ENCODE measurements around the gene LOXL1. TPM values are rescaled to one million over a fixed set of nuclear protein-coding genes. Genes with fewer than 3 reads are reported as not detected.

The LOXL1 gene
- polyA plus RNA-seq, 1 donor (not counting 4 experiments of a cell fraction or from before 2014, with no cell fraction given): 8.8 TPM

DNA sequence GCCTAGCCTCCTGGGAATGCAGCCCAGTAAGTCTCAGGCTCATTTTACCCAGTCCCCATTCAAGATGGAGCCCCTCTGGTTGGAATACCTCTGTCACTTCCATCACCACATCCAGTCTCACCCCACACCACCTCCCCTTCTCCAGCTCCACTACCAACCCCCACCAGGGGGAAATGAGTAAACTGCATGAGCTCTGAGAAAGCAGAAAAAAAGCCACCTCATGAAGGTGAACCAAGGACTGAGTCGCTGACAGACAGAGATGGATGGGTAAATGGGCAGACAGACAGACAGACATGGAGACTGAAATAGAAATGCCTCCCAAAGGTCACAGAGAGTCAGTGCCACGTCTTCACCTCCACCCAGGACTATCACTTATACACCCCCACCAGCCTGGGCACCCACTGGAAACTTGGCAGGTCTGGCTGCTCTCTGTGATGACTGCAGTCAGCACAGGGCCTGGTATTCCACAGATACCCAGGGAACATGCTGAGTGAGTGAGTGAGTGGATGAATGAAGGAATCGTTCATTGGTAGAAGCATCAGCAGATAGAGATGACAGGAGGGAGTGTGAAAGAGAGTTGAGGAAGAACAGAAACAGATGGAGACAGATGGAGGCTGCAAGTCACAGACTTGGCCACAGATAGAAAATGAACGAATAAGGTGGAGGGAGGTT lies 4.9 kb upstream of the LOXL1 start:
- Histone ChIP-seq H3K4me1 (ENCODE audit: control insufficient read depth, extremely low read depth, insufficient read depth, low read length) (peaks cover 23% of the 10 kb centered on the region), H3K4me3 (ENCODE audit: control insufficient read depth in 2 of 3, extremely low read depth in 1 of 3, insufficient read depth in 2 of 3, low read depth in 1 of 3, low read length in 3 of 3) (no peak overlapping the region), H3K9me1 (ENCODE audit: control insufficient read depth, extremely low read depth, insufficient read depth, low read length) (no peaks in the 10 kb centered on the region), H3K9ac (ENCODE audit: control insufficient read depth, extremely low read depth, insufficient read depth, low read length) (no peak overlapping the region), H3K9me3 (ENCODE audit: control insufficient read depth, low read depth, low read length) (no peaks in the 10 kb centered on the region), H3K36me3 (ENCODE audit: control insufficient read depth in 2 of 2, extremely low read depth in 1 of 2, insufficient read depth in 2 of 2, low read length in 2 of 2) (no peaks in the 10 kb centered on the region), H2AFZ (ENCODE audit: control insufficient read depth, low read length) (no peak overlapping the region), H3K27me3 (ENCODE audit: control insufficient read depth, extremely low read depth, insufficient read depth, low read length) (no peaks in the 10 kb centered on the region), H3K79me2 (ENCODE audit: control insufficient read depth, insufficient read depth, low read length) (no peaks in the 10 kb centered on the region), H3K27ac (ENCODE audit: control insufficient read depth, insufficient read depth, low read length) (no peak overlapping the region), H4K20me1 (ENCODE audit: control insufficient read depth, extremely low read depth, insufficient read depth, low read length) (no peaks in the 10 kb centered on the region), H3K4me2 (ENCODE audit: control insufficient read depth, extremely low read depth, insufficient read depth, low read depth, low read length) (no peak overlapping the region)
- FAIRE-seq: no peak
- TF ChIP-seq, protein P1, sequence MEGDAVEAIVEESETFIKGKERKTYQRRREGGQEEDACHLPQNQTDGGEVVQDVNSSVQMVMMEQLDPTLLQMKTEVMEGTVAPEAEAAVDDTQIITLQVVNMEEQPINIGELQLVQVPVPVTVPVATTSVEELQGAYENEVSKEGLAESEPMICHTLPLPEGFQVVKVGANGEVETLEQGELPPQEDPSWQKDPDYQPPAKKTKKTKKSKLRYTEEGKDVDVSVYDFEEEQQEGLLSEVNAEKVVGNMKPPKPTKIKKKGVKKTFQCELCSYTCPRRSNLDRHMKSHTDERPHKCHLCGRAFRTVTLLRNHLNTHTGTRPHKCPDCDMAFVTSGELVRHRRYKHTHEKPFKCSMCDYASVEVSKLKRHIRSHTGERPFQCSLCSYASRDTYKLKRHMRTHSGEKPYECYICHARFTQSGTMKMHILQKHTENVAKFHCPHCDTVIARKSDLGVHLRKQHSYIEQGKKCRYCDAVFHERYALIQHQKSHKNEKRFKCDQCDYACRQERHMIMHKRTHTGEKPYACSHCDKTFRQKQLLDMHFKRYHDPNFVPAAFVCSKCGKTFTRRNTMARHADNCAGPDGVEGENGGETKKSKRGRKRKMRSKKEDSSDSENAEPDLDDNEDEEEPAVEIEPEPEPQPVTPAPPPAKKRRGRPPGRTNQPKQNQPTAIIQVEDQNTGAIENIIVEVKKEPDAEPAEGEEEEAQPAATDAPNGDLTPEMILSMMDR (optimal IDR thresholded peaks at IDR 0.05 in 1 of 3, IDR thresholded peaks at IDR 0.05 in 1 of 3, conservative IDR thresholded peaks at IDR 0.05 in 1 of 3; ENCODE audit: extremely low read depth in 1 of 3, insufficient read depth in 2 of 3, low read length in 3 of 3): no peak
- TF ChIP-seq EZH2 (IDR thresholded peaks at IDR 0.05; ENCODE audit: low read length): no peak
- DNase-seq (ENCODE audit: low read depth, low spot score): no peak
- dilution Hi-C loops (cut with MboI; ENCODE audit: extremely low pct_ligation_motif_present, low sequenced_read_pairs): no loop called here

DNA sequence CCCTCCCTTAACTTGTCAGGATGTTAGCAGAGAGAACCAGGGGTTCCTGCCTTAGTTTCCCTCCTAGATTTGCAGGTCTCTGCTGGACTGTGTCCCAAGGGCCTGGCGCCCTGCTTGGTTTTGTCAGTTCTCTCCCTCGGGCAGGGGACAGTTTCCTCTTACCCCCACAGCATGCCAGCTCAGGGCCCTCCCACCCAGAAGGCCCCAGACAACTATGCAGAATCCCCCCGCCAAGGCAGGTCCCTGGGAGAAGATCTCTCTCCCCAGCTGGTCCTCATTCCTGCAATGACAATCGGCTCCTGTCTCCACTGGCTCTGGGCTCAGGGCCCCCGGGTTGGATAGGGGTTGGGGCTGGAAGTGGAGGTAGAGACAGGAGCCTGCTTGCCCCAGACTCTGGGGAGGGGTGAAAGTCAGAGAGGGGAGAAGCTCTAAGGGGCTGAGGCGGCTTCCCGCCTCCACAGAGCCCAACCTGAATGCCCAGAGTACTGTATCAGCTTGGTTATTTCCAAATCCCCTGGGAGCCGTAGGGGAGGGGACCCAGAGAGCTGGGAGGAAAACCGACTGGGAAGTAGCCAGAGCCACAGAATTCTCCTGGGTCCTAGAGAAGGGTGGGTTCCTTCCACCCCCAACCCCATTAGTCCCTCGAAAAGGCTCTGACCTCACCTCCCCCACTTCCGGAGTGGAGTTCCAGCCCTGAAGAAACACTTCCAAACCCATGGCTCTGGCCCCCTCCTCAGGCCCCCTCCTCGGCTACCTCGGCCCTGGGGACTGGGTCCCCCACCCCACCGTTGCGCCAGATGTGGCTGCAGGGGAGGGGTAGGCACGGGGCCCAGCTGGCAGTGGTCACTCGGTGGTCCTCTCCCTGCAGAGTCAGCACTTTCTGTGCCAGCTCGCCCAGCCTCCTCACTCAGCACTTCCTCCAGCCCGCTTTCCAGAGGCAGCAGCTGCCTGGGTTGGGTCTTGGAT lies 3.8 kb upstream of the LOXL1 start:
- no peak overlapping the region for H3K4me2 ChIP-seq (ENCODE audit: control insufficient read depth, extremely low read depth, insufficient read depth, low read depth, low read length)
- H2AFZ ChIP-seq (ENCODE audit: control insufficient read depth, low read length): no peak overlapping the region
- no peaks in the 10 kb centered on the region for H3K9me1 ChIP-seq (ENCODE audit: control insufficient read depth, extremely low read depth, insufficient read depth, low read length)
- no peak for FAIRE-seq
- no peak overlapping the region for H3K9ac ChIP-seq (ENCODE audit: control insufficient read depth, extremely low read depth, insufficient read depth, low read length)
- H3K4me1 ChIP-seq (ENCODE audit: control insufficient read depth, extremely low read depth, insufficient read depth, low read length): peaks cover 28% of the 10 kb centered on the region
- H3K4me3 ChIP-seq (ENCODE audit: control insufficient read depth in 2 of 3, extremely low read depth in 1 of 3, insufficient read depth in 2 of 3, low read depth in 1 of 3, low read length in 3 of 3): no peak overlapping the region
- no peaks in the 10 kb centered on the region for H4K20me1 ChIP-seq (ENCODE audit: control insufficient read depth, extremely low read depth, insufficient read depth, low read length)
- TF ChIP-seq, protein P1 (optimal IDR thresholded peaks at IDR 0.05 in 1 of 3, IDR thresholded peaks at IDR 0.05 in 1 of 3, conservative IDR thresholded peaks at IDR 0.05 in 1 of 3; ENCODE audit: extremely low read depth in 1 of 3, insufficient read depth in 2 of 3, low read length in 3 of 3): no peak
- no peak for TF ChIP-seq EZH2 (IDR thresholded peaks at IDR 0.05; ENCODE audit: low read length)
- H3K36me3 ChIP-seq (ENCODE audit: control insufficient read depth in 2 of 2, extremely low read depth in 1 of 2, insufficient read depth in 2 of 2, low read length in 2 of 2): no peaks in the 10 kb centered on the region
- dilution Hi-C loops (cut with MboI; ENCODE audit: extremely low pct_ligation_motif_present, low sequenced_read_pairs): no loop called here
- no peak overlapping the region for H3K27ac ChIP-seq (ENCODE audit: control insufficient read depth, insufficient read depth, low read length)
- no peak for DNase-seq (ENCODE audit: low read depth, low spot score)
- H3K79me2 ChIP-seq (ENCODE audit: control insufficient read depth, insufficient read depth, low read length): no peaks in the 10 kb centered on the region
- no peaks in the 10 kb centered on the region for H3K27me3 ChIP-seq (ENCODE audit: control insufficient read depth, extremely low read depth, insufficient read depth, low read length)
- H3K9me3 ChIP-seq (ENCODE audit: control insufficient read depth, low read depth, low read length): no peaks in the 10 kb centered on the region

Measured in keratinocyte (primary cell).